Activated CD4-positive, alpha-beta memory T cell treated with anti-CD3 and anti-CD28 coated beads, Interleukin-2, amount 10 ng/mL, durations not matched to agents 7 days and 5 days (primary cell): ENCODE data around the gene RIN3. TPM values are rescaled to one million over a fixed set of nuclear protein-coding genes. Genes with fewer than 3 reads are reported as not detected.
A peak's percentile ranks its signal among the peaks of the same experiment; 100 is the strongest.
"Not testable (repeated sequence)": the region's sequence is repeated elsewhere in the genome, so short reads cannot be mapped to it uniquely, and the experiment has no call there.

Source experiments
- CTCF ChIA-PET: fragments of 350-600 bp; sonication (Branson Sonifier 250); formaldehyde crosslinking; loops from one replicate; lab custom pipeline; 2021; ENCODE audit warnings: antibody characterized with exemption, inconsistent platforms; lab: Charles Lee
- POLR2A ChIA-PET: fragments of 350-600 bp; sonication (Branson Sonifier 250); formaldehyde crosslinking; loops from one replicate; lab custom pipeline; 2021; ENCODE audit warnings: antibody characterized with exemption; lab: Charles Lee
- DNase-seq: peaks from one replicate; pipeline ENCODE4 v3.0.0-alpha.2; 2020
- H3K27ac Mint-ChIP-seq: one replicate; pipeline ENCODE4 v1.8.0; 2021; ENCODE audit warnings: mild to moderate bottlenecking, mixed read lengths
- H3K27me3 Mint-ChIP-seq: one replicate; pipeline ENCODE4 v1.8.0; 2021; ENCODE audit warnings: mixed read lengths
- H3K36me3 Mint-ChIP-seq: one replicate; pipeline ENCODE4 v1.8.0; 2021; ENCODE audit warnings: low read depth, mixed read lengths
- H3K4me1 Mint-ChIP-seq: one replicate; pipeline ENCODE4 v1.8.0; 2021; ENCODE audit warnings: mixed read lengths
- H3K4me3 Mint-ChIP-seq: one replicate; pipeline ENCODE4 v1.8.0; 2021; ENCODE audit warnings: mild to moderate bottlenecking, mixed read lengths
- H3K9me3 Mint-ChIP-seq: one replicate; pipeline ENCODE4 v1.8.0; 2021; ENCODE audit warnings: mixed read lengths
- total RNA-seq, 2 experiments: library from RNA; stranded (reverse); gene quantifications; one replicate each; pipeline ENCODE4 v1.2.3, GENCODE V29; 2021

The RIN3 gene
- total RNA-seq, 2 experiments from 2014 or later: 29.3 to 31.5 TPM

DNA sequence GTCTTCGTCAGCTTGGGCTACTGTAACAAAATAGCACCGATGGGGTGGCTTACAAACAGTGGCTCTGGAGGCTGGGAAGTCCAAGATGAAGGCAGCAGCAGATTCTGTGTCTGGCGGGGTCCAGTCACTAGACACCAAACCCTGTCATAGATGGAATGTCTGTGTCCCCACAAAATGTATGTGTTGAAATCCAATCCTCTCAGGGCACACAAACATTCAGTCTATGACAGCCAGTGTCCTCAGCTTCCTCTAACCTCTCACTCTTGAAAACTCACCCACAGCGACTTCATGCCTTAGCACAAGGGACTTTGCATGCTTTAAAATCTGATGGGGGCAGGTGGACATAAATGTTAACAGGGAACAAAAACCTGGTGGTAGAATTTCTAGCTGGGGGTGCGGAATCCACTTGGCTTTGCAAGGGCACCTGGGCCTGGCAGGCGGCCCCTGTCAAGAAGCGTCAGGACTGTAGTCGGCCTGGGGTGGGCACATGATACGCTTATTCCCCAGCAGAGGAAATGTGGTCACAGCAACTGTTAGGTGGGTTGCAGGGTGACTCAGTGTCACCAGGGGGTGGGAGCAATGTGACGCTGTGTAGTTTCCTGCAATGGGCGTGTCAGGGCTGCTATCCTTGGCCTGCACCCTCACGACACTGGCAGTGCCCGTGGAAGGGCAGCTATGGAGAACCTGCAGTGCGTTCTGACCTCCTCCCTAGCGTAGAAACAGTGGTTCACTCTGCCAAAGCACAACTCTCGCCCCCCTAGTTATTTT is 17.7 kb downstream of the RIN3 start:
- Mint-ChIP-seq H3K36me3 (no peaks in the 10 kb centered on the region), H3K4me3 (no peak overlapping the region), H3K9me3 (no peaks in the 10 kb centered on the region), H3K4me1 (peaks cover 36% of the 10 kb centered on the region), H3K27ac (no peak overlapping the region), H3K27me3 (peaks cover 6% of the 10 kb centered on the region)
- ChIA-PET CTCF (no interaction called here), POLR2A (no interaction called here)
- no peak for DNase-seq

DNA sequence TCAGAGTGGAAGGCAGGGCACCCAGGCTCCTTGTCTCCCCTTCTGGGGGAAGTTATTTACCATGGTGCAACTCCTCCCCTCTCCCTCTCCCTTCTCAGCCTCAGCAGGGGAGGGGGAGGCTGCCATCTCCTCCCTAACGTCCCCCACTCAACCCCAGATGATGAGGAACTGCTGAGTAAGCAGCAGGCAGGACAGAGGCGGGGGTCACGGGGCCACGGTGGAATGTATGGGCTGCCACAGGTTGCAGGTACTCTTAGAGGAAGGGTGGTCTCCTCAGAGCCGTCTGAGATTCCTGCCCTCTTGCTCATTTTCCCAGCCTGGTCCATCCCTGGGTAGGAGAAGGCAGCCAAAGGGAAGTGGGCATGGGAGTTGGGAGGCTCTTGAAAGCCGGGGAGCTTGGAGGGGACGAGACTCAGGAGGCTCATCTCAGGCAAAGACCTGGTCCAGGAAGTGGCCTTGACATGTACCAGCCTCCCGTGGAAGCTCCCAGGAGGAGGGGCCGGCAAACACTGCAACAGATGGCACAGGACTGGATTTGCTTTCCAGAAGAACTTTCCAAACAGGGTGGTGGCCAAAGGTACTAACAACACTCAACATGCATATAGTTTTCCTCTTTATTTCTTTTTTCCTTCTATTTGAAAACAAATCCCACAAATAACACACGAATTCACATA is 19.0 kb downstream of the RIN3 start:
- no peak for DNase-seq
- Mint-ChIP-seq H3K4me1 (peaks cover 36% of the 10 kb centered on the region), H3K36me3 (no peaks in the 10 kb centered on the region), H3K9me3 (no peaks in the 10 kb centered on the region), H3K27me3 (peaks cover 6% of the 10 kb centered on the region), H3K27ac (no peak overlapping the region), H3K4me3 (no peak overlapping the region)
- CTCF ChIA-PET: no interaction called here
- POLR2A ChIA-PET: no interaction called here

DNA sequence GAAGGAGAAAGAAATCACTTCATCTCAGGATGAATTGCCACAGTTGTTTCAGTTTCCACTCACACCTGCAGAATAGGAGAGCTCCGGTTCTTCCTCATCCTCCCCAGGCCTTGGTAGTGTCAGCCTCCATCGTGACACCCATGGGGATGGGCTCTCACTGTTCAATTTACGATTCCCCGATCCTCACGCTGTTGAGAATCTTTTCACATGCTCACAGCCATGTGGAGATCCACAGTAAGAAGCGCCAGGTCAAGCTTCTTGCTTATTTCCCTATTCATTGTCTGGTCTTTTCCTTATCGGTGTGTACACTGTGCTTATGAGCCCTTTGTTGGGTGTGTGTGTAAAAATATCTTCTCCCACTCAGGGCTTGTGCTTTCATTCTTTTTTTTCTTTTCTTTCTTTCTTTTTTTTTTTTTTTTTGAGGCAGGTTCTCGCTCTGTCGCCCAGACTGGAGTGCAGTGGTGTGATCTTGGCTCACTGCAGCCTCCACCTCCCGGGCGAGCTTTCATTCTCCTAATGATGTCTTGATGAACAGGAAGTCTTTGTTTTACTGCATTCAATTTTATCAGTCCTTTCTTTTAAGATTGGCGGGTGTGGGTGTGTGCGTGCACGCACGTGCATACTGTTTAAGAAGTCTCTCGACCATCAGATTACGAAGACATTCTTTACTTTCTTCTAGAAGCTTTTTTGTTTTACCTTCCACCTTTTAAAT is 21.5 kb downstream of the RIN3 start:
- ChIA-PET POLR2A (interaction anchor here (0.9 kb wide), 2 partner anchors 15 to 429 kb away, joined by 3 read pairs; partner anchors contain the start of gene ATXN3), CTCF (interaction anchor here (0.9 kb wide), 2 partner anchors 9 to 151 kb away, joined by 3 to 8 read pairs; no protein-coding TSS in a partner anchor)
- no peak for DNase-seq
- H3K9me3 Mint-ChIP-seq: no peaks in the 10 kb centered on the region
- H3K36me3 Mint-ChIP-seq: no peaks in the 10 kb centered on the region
- H3K27me3 Mint-ChIP-seq: peaks cover 6% of the 10 kb centered on the region
- no peak overlapping the region for H3K27ac Mint-ChIP-seq
- H3K4me1 Mint-ChIP-seq: peaks cover 33% of the 10 kb centered on the region
- H3K4me3 Mint-ChIP-seq: peak overlapping the region; percentile 2

DNA sequence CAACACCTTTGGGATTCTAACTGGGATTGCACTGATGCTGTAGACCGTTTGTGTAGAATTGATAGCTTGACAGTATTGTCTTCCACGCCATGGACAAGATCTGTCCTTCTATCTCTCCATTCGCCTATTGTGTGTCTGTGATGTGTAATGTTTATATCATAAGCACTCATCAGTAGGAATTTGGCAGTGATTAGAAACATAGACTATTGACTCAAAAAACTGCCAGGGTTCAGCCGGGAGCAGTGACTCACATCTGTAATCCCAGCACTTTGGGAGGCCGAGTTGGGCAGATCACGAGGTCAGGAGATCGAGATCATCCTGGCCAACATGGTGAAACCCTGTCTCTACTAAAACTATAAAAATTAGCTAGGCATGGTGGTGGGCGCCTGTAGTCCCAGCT is 22.6 kb downstream of the RIN3 start:
- POLR2A ChIA-PET: not testable (repeated sequence)

DNA sequence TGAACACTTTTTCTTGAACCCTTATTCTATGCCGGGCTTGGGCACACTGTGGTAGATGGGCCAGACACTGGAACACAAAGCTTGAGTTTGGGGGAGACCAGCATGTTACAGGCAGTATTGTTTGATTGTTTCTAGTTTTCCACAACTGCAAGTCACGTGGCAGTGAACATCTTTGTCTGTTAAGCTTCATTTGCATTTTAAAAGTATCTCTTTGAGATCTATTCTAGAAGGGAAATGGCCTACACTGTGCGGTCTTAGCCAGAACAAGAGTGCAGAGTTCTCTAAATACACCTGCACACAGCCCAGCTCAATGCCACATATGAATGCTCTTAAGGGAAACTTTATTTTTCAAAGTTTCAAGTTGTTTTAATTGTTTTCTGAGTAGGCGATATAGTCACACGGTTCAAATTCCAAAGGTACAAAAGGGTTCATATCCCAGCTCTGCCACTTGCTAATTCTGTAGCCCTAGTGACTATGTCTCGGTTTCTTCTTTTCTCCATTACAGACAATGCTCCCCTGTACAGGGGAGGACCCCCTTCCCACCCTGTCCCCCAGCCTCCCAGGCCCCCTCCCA is 24.9 kb downstream of the RIN3 start:
- no peak for DNase-seq
- no peaks in the 10 kb centered on the region for H3K36me3 Mint-ChIP-seq
- H3K9me3 Mint-ChIP-seq: no peaks in the 10 kb centered on the region
- peaks cover 6% of the 10 kb centered on the region for H3K27me3 Mint-ChIP-seq
- CTCF ChIA-PET: interaction anchor here (1.1 kb wide), 1 partner anchor 19 kb away, joined by 3 read pairs; no protein-coding TSS in a partner anchor
- no peak overlapping the region for H3K4me3 Mint-ChIP-seq
- POLR2A ChIA-PET: no interaction called here
- peaks cover 19% of the 10 kb centered on the region for H3K4me1 Mint-ChIP-seq
- no peak overlapping the region for H3K27ac Mint-ChIP-seq

More for the DNA sequence above, 22.6 kb downstream of the RIN3 start:
- peaks cover 27% of the 10 kb centered on the region for H3K4me1 Mint-ChIP-seq
- CTCF ChIA-PET, H3K27me3 Mint-ChIP-seq, H3K4me3 Mint-ChIP-seq, H3K9me3 Mint-ChIP-seq, H3K27ac Mint-ChIP-seq, DNase-seq, H3K36me3 Mint-ChIP-seq: not testable (repeated sequence)

DNA sequence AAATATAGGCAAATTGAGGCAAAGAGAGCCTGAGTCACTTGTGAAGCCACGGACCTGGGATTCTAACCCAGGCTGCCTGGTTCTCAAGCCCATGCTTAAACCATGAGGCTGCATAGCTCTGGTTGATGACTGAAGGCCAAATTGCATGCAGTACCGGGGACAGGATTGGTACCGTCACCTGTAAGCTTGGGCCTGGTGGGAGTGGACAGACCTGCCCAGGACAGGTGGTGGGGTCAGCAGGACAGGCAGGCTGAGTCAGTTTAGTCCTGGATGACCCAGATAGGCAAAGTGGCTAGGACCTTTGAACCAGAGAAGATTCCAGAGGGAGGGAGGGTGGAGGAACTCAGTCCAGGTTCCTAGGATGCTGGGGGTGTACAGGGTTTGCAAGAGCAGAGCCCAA is 25.8 kb downstream of the RIN3 start:
- no peak for DNase-seq
- Mint-ChIP-seq H3K4me3 (no peak overlapping the region), H3K27me3 (peaks cover 5% of the 10 kb centered on the region), H3K27ac (no peak overlapping the region), H3K9me3 (no peaks in the 10 kb centered on the region), H3K4me1 (peaks cover 18% of the 10 kb centered on the region), H3K36me3 (no peaks in the 10 kb centered on the region)
- ChIA-PET CTCF (no interaction called here), POLR2A (no interaction called here)

DNA sequence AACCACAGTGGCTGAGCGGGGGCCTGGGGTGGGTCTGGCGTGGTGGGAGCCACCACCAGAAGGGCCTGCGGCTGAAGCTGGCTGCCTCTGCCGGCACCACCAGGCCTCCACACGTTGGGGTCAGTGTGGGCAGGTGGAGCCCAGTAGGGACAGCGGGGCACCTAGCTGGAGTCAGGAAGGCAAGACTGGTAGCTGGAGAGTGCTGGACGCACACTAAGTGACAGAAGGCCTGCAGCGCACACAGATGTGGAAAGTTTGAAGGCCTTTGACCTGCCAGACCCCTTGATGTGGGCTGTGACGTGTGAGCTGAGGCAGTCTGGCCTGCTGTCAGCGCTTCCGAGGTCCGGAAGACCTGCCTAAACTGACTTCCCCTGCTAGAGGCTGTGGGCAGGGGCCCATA is 26.3 kb downstream of the RIN3 start:
- Mint-ChIP-seq H3K36me3 (no peaks in the 10 kb centered on the region), H3K27ac (no peak overlapping the region), H3K4me3 (no peak overlapping the region), H3K4me1 (peaks cover 13% of the 10 kb centered on the region), H3K27me3 (peaks cover 5% of the 10 kb centered on the region), H3K9me3 (no peaks in the 10 kb centered on the region)
- CTCF ChIA-PET: no interaction called here
- POLR2A ChIA-PET: no interaction called here
- DNase-seq: no peak

DNA sequence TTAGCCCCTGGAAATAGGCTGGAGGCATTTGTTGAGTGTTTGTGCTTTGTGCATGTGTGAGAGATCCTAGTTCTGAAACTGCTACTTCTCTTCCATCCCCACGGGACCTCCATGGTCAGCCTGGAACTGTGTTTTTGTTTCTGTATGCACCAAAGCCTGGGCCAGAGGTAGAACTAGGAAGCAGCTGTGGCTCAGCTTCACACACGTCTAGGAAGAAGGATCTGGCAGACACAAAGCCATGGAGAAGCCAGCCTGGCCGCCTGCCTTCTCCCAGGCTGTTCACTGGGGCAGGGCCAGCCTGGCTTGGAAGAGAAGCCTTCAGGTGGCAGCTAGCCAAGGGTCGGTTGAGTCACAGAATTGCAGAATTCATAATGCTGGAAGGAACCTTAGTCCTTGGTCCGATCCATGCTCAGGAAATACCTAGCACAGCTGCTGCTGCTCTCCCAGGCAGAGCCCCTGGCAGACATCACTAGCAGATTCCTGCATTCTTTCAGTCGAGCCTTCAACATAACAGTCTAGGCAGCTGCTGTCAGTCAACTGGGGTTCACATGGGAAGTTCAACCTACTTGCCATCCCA is 27.0 kb downstream of the RIN3 start:
- no peaks in the 10 kb centered on the region for H3K9me3 Mint-ChIP-seq
- H3K27me3 Mint-ChIP-seq: peaks cover 3% of the 10 kb centered on the region
- ChIA-PET CTCF (no interaction called here), POLR2A (no interaction called here)
- H3K4me3 Mint-ChIP-seq: no peak overlapping the region
- H3K4me1 Mint-ChIP-seq: peaks cover 7% of the 10 kb centered on the region
- H3K36me3 Mint-ChIP-seq: no peaks in the 10 kb centered on the region
- H3K27ac Mint-ChIP-seq: no peak overlapping the region
- no peak for DNase-seq

DNA sequence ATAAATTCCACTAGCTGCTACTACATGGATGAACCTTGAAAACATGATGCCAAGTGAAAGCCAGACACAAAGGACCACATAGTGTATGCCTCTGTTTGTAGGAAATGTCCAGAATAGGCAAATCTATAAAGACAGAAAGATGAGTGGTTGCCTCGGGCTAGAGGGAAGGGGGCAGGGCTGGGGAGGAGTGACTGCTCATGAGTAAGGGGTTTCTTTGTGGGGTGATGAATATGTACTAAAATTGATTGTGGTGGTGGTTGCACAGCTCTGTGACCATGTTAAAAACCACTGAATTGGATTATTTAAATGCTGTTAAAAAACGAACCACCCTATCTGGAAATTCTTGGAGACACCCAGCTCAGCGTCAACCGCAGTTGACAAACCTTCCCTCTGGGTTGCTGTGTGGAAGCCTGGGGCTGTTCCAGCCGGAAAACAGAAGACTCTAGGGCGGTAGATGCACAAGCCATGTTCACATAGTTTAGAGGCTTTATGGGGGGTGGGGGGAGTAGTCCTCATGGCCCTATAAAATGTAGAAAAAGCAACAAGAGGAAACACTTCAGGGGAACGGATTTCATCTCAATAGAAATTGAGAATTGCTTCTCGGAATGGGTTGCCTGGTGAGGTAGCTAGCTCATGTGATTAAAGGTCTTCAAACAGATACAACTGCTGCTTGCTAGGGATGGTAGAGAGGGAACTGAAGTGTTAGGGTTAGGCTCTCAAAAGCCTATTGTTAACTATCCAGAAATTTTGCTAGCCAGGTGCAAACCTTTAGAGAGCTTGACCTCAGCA is 29.4 kb downstream of the RIN3 start:
- H3K4me1 Mint-ChIP-seq: peaks cover 2% of the 10 kb centered on the region
- H3K4me3 Mint-ChIP-seq: no peak overlapping the region
- peaks cover 3% of the 10 kb centered on the region for H3K27me3 Mint-ChIP-seq
- ChIA-PET POLR2A (interaction anchor here (1.6 to 2.0 kb wide), 2 partner anchors 14 to 26 kb away, joined by 3 to 5 read pairs; no protein-coding TSS in a partner anchor), CTCF (interaction anchor here (0.6 to 1.0 kb wide), 2 partner anchors 36 to 51 kb away, joined by 3 read pairs; no protein-coding TSS in a partner anchor)
- no peaks in the 10 kb centered on the region for H3K36me3 Mint-ChIP-seq
- DNase-seq: no peak
- no peak overlapping the region for H3K27ac Mint-ChIP-seq
- no peaks in the 10 kb centered on the region for H3K9me3 Mint-ChIP-seq

DNA sequence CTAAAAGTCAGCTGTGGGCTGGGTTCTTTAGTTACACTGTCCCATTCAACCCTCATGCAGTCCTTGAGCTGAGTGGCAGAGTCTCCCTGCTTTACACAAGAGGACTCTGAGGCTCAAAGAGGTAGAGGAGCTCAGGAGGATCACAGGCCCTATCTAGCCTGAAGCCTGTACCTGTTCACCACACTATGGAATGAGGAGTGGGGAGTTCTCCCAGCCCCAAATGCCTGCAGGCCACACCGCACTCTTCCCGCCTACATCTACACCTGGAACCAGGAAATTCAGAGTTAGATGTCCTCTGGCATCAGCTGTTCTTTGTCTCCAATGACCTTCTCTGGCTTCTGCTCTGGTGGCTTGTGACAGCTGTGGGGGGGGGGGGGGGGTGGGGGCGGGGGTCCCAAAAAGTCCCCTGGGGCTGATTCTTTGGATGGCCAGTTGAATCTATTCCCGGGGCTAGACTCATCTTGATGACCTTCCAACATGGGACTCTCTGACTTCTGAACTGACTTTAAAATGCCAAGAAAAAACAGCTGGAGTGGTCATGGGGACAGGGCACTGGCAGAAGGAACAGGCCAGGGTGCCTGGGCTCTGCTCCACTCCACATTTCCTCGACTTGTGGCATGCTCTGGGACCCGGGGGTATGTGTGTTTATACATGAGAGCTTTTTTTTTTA is 30.6 kb downstream of the RIN3 start:
- no peak for DNase-seq
- POLR2A ChIA-PET: interaction anchor here (2.0 kb wide), 1 partner anchor 25 kb away, joined by 5 read pairs; no protein-coding TSS in a partner anchor
- Mint-ChIP-seq H3K4me1 (no peaks in the 10 kb centered on the region), H3K27ac (no peak overlapping the region), H3K9me3 (no peaks in the 10 kb centered on the region), H3K4me3 (no peak overlapping the region), H3K27me3 (peaks cover 3% of the 10 kb centered on the region), H3K36me3 (no peaks in the 10 kb centered on the region)
- CTCF ChIA-PET: interaction anchor here (0.8 kb wide), 1 partner anchor 33 kb away, joined by 3 read pairs; no protein-coding TSS in a partner anchor

DNA sequence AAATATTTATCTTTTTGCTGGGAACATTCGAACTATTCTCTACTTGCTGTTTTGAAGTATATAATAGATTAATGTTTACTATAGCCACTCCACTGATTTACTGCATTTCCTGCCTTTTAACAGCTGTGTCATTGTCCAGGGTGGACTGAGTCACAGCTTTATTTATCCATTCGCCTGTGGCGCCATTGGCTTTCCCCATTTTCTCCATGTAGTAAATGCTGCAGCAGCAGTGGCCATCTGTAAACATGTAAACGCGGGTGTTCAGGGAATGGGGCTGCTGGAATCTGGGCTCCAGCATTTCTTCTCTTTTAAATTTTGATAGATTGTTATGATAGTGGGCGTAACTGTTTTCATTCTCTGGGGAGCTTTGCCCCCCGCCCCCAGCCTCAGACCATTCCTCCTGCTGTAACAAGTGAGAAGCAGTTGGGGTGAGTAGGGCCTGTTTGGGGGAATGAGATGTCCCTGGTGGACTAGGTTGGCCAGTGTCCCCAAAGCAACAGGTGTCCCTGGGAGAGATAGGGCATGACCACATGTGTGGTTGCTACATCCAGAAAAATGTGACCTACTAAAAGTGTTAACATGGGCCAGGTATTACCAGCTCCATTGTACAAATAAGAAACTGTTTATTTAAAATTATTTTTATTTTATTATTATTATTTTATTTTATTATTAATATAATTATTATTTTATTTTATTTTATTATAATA is 32.9 kb downstream of the RIN3 start:
- Mint-ChIP-seq H3K27ac (no peak overlapping the region), H3K4me3 (no peak overlapping the region), H3K36me3 (no peaks in the 10 kb centered on the region), H3K9me3 (no peaks in the 10 kb centered on the region), H3K27me3 (peaks cover 6% of the 10 kb centered on the region), H3K4me1 (peaks cover 8% of the 10 kb centered on the region)
- DNase-seq: no peak
- ChIA-PET POLR2A (no interaction called here), CTCF (no interaction called here)
